Stimulated activated naive B cell treated with anti-CD40 and anti-IgM and Interleukin-4, amounts not matched to agents 10 μg/mL and 1 μg/mL and 100 μg/mL, for 72 hours (primary cell): Measurements from ENCODE around the gene ITM2C.

Experiments
- ATAC-seq, 2 donors: fragments of 150-1000 bp; cut with Tn5 transposase; replicated peaks; 2 replicates each; pipeline ENCODE4 v1.10.0; 2021; ENCODE audit warnings: moderate library complexity in 1 of 2
- DNase-seq: peaks from one replicate; pipeline ENCODE4 v3.0.0; 2021
- H3K27ac Mint-ChIP-seq: one replicate; pipeline ENCODE4 v1.8.0; 2022; ENCODE audit warnings: mild to moderate bottlenecking, mixed read lengths
- H3K27me3 Mint-ChIP-seq, 2 donors: one replicate each; pipeline ENCODE4 v1.8.0; 2022; ENCODE audit warnings: mixed read lengths in 2 of 2
- H3K36me3 Mint-ChIP-seq, 2 donors: one replicate each; pipeline ENCODE4 v1.8.0; 2022; ENCODE audit warnings: mixed read lengths in 2 of 2, mild to moderate bottlenecking in 1 of 2
- H3K4me1 Mint-ChIP-seq, 2 donors: one replicate each; pipeline ENCODE4 v1.8.0; 2022; ENCODE audit warnings: mixed read lengths in 2 of 2, mild to moderate bottlenecking in 1 of 2
- H3K4me3 Mint-ChIP-seq, 2 donors: one replicate each; pipeline ENCODE4 v1.8.0; 2022; ENCODE audit warnings: mild to moderate bottlenecking in 2 of 2, mixed read lengths in 2 of 2, moderate library complexity in 1 of 2
- H3K9me3 Mint-ChIP-seq, 2 donors: one replicate each; pipeline ENCODE4 v1.8.0; 2022; ENCODE audit warnings: mixed read lengths in 2 of 2, mild to moderate bottlenecking in 1 of 2

The ITM2C gene

GRCh38 chr2:230908595-230909191, 44.0 kb downstream of the ITM2C start:
- Mint-ChIP-seq H3K9me3 (no peaks in the 10 kb centered on the region), H3K36me3 (peaks cover 0 to 4% of the 10 kb centered on the region in 2 donors), H3K4me1 (peaks cover 33 to 34% of the 10 kb centered on the region in 2 donors), H3K4me3 (no peak overlapping the region), H3K27ac (no peak overlapping the region), H3K27me3 (peaks cover 0 to 13% of the 10 kb centered on the region in 2 donors)
- no peak for DNase-seq
- peak in 1 of 2 donors; percentile 21 for ATAC-seq

GRCh38 chr2:230909841-230910545, 45.3 kb downstream of the ITM2C start:
- Mint-ChIP-seq H3K27ac (no peak overlapping the region), H3K4me1 (peaks cover 37 to 45% of the 10 kb centered on the region in 2 donors), H3K9me3 (no peaks in the 10 kb centered on the region), H3K4me3 (no peak overlapping the region), H3K27me3 (peaks cover 4 to 18% of the 10 kb centered on the region in 2 donors), H3K36me3 (peaks cover 0 to 4% of the 10 kb centered on the region in 2 donors)
- ATAC-seq, result no peak
- no peak for DNase-seq

- H3K9me3 Mint-ChIP-seq, result no peaks in the 10 kb centered on the region
- H3K27ac Mint-ChIP-seq, result no peak overlapping the region
- peaks cover 0 to 4% of the 10 kb centered on the region in 2 donors for H3K36me3 Mint-ChIP-seq
- DNase-seq (no peak), ATAC-seq (no peak)
- H3K27me3 Mint-ChIP-seq, result peaks cover 4 to 18% of the 10 kb centered on the region in 2 donors
- H3K4me1 Mint-ChIP-seq, result peaks cover 35 to 40% of the 10 kb centered on the region in 2 donors
- H3K4me3 Mint-ChIP-seq, result no peak overlapping the region
These were observed 45.9 kb downstream of the ITM2C start for GRCh38 chr2:230910546-230911177.

GRCh38 chr2:230912046-230912445, 47.3 kb downstream of the ITM2C start:
- peaks cover 0 to 4% of the 10 kb centered on the region in 2 donors for H3K36me3 Mint-ChIP-seq
- peaks cover 4 to 18% of the 10 kb centered on the region in 2 donors for H3K27me3 Mint-ChIP-seq
- H3K4me1 Mint-ChIP-seq, result peaks cover 27 to 31% of the 10 kb centered on the region in 2 donors
- ATAC-seq, result no peak
- no peak overlapping the region for H3K4me3 Mint-ChIP-seq
- H3K27ac Mint-ChIP-seq, result no peak overlapping the region
- no peak for DNase-seq
- H3K9me3 Mint-ChIP-seq, result no peaks in the 10 kb centered on the region

- H3K9me3 Mint-ChIP-seq, result no peaks in the 10 kb centered on the region
These were observed 48.0 kb downstream of the ITM2C start for GRCh38 chr2:230912724-230913123.

GRCh38 chr2:230913406-230914143, 48.8 kb downstream of the ITM2C start:
- Mint-ChIP-seq H3K36me3 (peaks cover 0 to 4% of the 10 kb centered on the region in 2 donors), H3K4me3 (no peak overlapping the region), H3K27me3 (peaks cover 4 to 21% of the 10 kb centered on the region in 2 donors), H3K9me3 (no peaks in the 10 kb centered on the region), H3K4me1 (peaks cover 22 to 24% of the 10 kb centered on the region in 2 donors), H3K27ac (peak overlapping the region; percentile 67)
- DNase-seq (no peak), ATAC-seq (peak; percentile 87 to 88)

More at GRCh38 chr2:230912724-230913123, 48.0 kb downstream of the ITM2C start:
- DNase-seq (no peak), ATAC-seq (no peak)
- H3K27me3 Mint-ChIP-seq, result peaks cover 4 to 18% of the 10 kb centered on the region in 2 donors
- no peak overlapping the region for H3K4me3 Mint-ChIP-seq
- peaks cover 27 to 31% of the 10 kb centered on the region in 2 donors for H3K4me1 Mint-ChIP-seq
- peaks cover 0 to 4% of the 10 kb centered on the region in 2 donors for H3K36me3 Mint-ChIP-seq
- H3K27ac Mint-ChIP-seq, result no peak overlapping the region

GRCh38 chr2:230914886-230915285, 50.1 kb downstream of the ITM2C start:
- ATAC-seq (no peak), DNase-seq (no peak)
- Mint-ChIP-seq H3K4me1 (peaks cover 13 to 17% of the 10 kb centered on the region in 2 donors), H3K9me3 (no peaks in the 10 kb centered on the region), H3K27ac (no peak overlapping the region), H3K36me3 (peaks cover 0 to 3% of the 10 kb centered on the region in 2 donors), H3K4me3 (no peak overlapping the region), H3K27me3 (peaks cover 4 to 11% of the 10 kb centered on the region in 2 donors)

GRCh38 chr2:230915319-230915718, 50.6 kb downstream of the ITM2C start:
- ATAC-seq (peak; percentile 31 to 56), DNase-seq (no peak)
- Mint-ChIP-seq H3K36me3 (no peaks in the 10 kb centered on the region), H3K27me3 (peaks cover 4 to 11% of the 10 kb centered on the region in 2 donors), H3K4me3 (no peak overlapping the region), H3K4me1 (peaks cover 14 to 22% of the 10 kb centered on the region in 2 donors), H3K9me3 (no peaks in the 10 kb centered on the region), H3K27ac (peak overlapping the region; percentile 83)

GRCh38 chr2:230916218-230916617, 51.5 kb downstream of the ITM2C start:
- Mint-ChIP-seq H3K4me1 (peaks cover 11 to 22% of the 10 kb centered on the region in 2 donors), H3K27me3 (peaks cover 4 to 11% of the 10 kb centered on the region in 2 donors), H3K27ac (no peak overlapping the region), H3K4me3 (no peak overlapping the region), H3K9me3 (no peaks in the 10 kb centered on the region), H3K36me3 (no peaks in the 10 kb centered on the region)
- ATAC-seq (no peak), DNase-seq (no peak)

GRCh38 chr2:230919240-230919639, 54.5 kb downstream of the ITM2C start:
- H3K36me3 Mint-ChIP-seq, result no peaks in the 10 kb centered on the region

GRCh38 chr2:230919681-230920080, 54.9 kb downstream of the ITM2C start:
- DNase-seq (no peak), ATAC-seq (no peak)
- Mint-ChIP-seq H3K4me1 (peaks cover 18 to 20% of the 10 kb centered on the region in 2 donors), H3K27me3 (peaks cover 2 to 14% of the 10 kb centered on the region in 2 donors), H3K9me3 (no peaks in the 10 kb centered on the region), H3K27ac (no peak overlapping the region), H3K36me3 (no peaks in the 10 kb centered on the region), H3K4me3 (no peak overlapping the region)

More at GRCh38 chr2:230919240-230919639, 54.5 kb downstream of the ITM2C start:
- H3K27ac Mint-ChIP-seq, result no peak overlapping the region
- H3K27me3 Mint-ChIP-seq, result peaks cover 4 to 17% of the 10 kb centered on the region in 2 donors
- H3K9me3 Mint-ChIP-seq, result no peaks in the 10 kb centered on the region
- H3K4me3 Mint-ChIP-seq, result no peak overlapping the region
- DNase-seq (no peak), ATAC-seq (no peak)
- H3K4me1 Mint-ChIP-seq, result peaks cover 15 to 20% of the 10 kb centered on the region in 2 donors

- DNase-seq, result no peak
- Mint-ChIP-seq H3K9me3 (no peaks in the 10 kb centered on the region), H3K27me3 (peaks cover 0 to 11% of the 10 kb centered on the region in 2 donors), H3K4me3 (no peak overlapping the region), H3K27ac (no peak overlapping the region), H3K4me1 (peaks cover 20 to 22% of the 10 kb centered on the region in 2 donors), H3K36me3 (no peaks in the 10 kb centered on the region)
- ATAC-seq, result no peak
These were observed 55.4 kb downstream of the ITM2C start for GRCh38 chr2:230920167-230920566.

- no peak overlapping the region for H3K4me3 Mint-ChIP-seq
- peaks cover 25 to 34% of the 10 kb centered on the region in 2 donors for H3K4me1 Mint-ChIP-seq
- no peaks in the 10 kb centered on the region for H3K9me3 Mint-ChIP-seq
- no peak for DNase-seq
- ATAC-seq, result no peak
- peaks cover 0 to 11% of the 10 kb centered on the region in 2 donors for H3K27me3 Mint-ChIP-seq
- H3K27ac Mint-ChIP-seq, result no peak overlapping the region
- no peaks in the 10 kb centered on the region for H3K36me3 Mint-ChIP-seq
These were observed 57.3 kb downstream of the ITM2C start for GRCh38 chr2:230921806-230922595.
